GM19193 (cell line): ENCODE measurements around the gene LIMK1.

ENCODE experiments used
- POLR2A ChIP-seq: IDR thresholded peaks from 4 replicates; pipeline ENCODE4 v1.6.1; 2011; ENCODE audit not compliant: insufficient read depth, insufficient read length; ENCODE audit errors: extremely low read depth

LIMK1 gene

DNA sequence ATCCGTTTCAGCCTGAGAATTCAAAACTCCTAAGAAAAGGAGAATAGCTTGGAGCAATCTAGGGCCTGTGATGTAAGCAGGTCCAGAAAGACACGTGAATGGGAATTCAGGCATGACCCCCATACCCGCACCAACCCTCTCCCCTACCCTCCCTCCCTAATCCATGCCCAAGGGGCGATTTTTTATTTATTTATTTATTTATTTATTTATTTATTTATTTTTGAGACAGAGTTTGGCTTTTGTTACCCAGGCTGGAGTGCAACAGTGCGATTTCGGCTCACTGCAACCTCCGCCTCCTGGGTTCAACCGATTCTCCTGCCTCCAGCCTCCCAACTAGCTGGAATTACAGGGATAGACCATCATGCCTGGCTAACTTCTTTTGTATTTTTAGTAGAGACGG is 74.0 kb downstream of the LIMK1 start:
- no peak for TF ChIP-seq POLR2A

DNA sequence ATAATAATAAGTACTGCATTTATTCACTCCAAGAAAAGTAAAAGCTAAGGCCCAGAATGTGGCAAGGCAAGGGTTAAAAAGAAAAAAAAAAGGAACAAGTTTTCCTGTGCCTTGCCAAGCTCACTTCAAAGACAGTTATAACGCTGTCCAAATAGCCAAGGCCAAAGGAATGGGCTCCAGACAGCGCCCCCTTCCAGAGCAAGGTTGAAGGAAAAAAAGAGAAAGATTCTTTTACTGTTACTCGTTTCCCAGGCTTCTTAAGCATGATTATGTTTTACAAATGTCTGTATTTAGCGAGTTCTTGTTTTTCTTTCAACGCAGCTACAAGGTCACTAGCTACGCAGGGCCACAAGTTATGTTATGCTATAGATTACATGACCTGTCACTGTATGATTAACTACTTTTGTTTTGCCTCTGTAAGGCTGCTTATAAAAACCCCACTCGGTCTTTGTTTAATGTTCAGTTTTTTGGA is 81.4 kb downstream of the LIMK1 start:
- TF ChIP-seq POLR2A = no peak

DNA sequence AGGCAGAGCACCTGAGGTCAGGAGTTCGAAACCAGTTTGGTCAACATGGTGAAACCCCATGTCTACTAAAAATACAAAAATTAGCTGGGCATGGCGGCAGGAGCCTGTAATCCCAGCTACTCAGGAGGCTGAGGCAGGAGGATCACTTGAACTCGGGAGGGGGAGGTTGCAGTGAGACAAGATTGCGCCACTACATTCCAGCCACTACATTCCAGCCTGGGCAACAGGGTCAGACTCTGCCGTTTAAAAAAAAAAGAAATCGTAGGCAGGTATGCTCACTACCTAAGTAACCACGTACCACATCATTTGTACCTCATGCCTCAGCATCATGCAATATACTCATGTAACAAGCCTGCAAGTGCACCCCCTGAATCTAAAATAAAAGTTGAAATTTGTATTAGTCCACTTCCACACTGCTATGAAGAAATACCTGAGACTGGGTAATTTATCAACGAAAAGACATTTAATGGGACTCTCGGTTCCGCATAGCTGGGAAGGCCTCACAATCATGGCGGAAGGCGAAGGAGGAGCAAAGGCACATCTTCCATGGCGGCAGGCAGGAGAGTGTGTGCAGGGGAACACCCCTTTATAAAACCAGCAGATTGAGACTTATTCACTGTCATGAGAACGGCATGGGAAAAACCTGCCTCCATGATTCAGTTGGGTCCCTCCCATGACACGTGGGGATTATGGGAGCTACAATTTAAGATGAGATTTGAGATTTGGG is 82.4 kb downstream of the LIMK1 start:
- TF ChIP-seq POLR2A = no peak
